Panc1 (cell line): Measurements from ENCODE around the gene ITGAD. TPM values are rescaled to one million over a fixed set of nuclear protein-coding genes. Genes with fewer than 3 reads are reported as not detected.
"Not testable (repeated sequence)": the region's sequence is repeated elsewhere in the genome, so short reads cannot be mapped to it uniquely, and the experiment has no call there.

Source experiments
- ATAC-seq: fragments of 200-7000 bp; cut with Tn5 transposase; 2 replicates; pipeline ENCODE4 v1.9.1; 2020; ENCODE audit warnings: mild to moderate bottlenecking, moderate library complexity
- BruUV-seq: library from RNA; stranded (reverse); fragments of 400-500 nt; replicated peaks from 2 replicates; lab custom pipeline; 2021; lab: Mats Ljungman, UMichigan
- CTCF ChIA-PET: fragments of 300-600 bp; sonication (Branson Sonifier 250); formaldehyde crosslinking; loops from one replicate; lab custom pipeline; 2022; ENCODE audit warnings: antibody characterized with exemption; lab: Charles Lee
- POLR2A ChIA-PET: fragments of 300-600 bp; sonication (Branson Sonifier 250); formaldehyde crosslinking; loops from one replicate; lab custom pipeline; 2022; ENCODE audit warnings: antibody characterized with exemption; lab: Charles Lee
- DNase-seq: peaks from one replicate; pipeline ENCODE4 v3.0.0-alpha.2; 2010; ENCODE audit warnings: low read depth, low spot score
- H3K27ac ChIP-seq: 2 replicates; pipeline ENCODE4 v1.5.1; 2011; ENCODE audit warnings: mild to moderate bottlenecking, low read length, inconsistent platforms
- H3K27me3 ChIP-seq: fragments of 200-500 bp; sonication (Bioruptor generic); 2 replicates; pipeline ENCODE4 v1.6.0; 2014; ENCODE audit warnings: low read length, inconsistent platforms; ENCODE audit not compliant: control insufficient read depth, insufficient read depth
- H3K36me3 ChIP-seq: fragments of 200-500 bp; sonication (Bioruptor generic); 2 replicates; pipeline ENCODE4 v1.5.1; 2014; ENCODE audit warnings: inconsistent platforms, mild to moderate bottlenecking, low read length, moderate library complexity; ENCODE audit not compliant: control insufficient read depth, insufficient read depth
- H3K4me1 ChIP-seq: 2 replicates; pipeline ENCODE4 v1.5.1; 2011; ENCODE audit warnings: inconsistent platforms, mild to moderate bottlenecking, low read length, moderate library complexity; ENCODE audit not compliant: control insufficient read depth, insufficient read depth
- H3K4me3 ChIP-seq, 2 experiments: 2 replicates each; pipeline ENCODE4 v1.5.1; 2011 to 2012; ENCODE audit warnings: low read depth in 2 of 2, low read length in 2 of 2, mild to moderate bottlenecking in 2 of 2, inconsistent platforms in 1 of 2, moderate library complexity in 1 of 2
- H3K9me3 ChIP-seq: fragments of 200-500 bp; sonication (Bioruptor generic); 2 replicates; pipeline ENCODE4 v1.5.1; 2014; ENCODE audit warnings: low read depth, mild to moderate bottlenecking, inconsistent platforms, low read length, moderate library complexity; ENCODE audit not compliant: control insufficient read depth, insufficient read depth
- POLR2AphosphoS5 ChIP-seq: IDR thresholded peaks from 2 replicates; pipeline ENCODE4 v1.6.1; 2012; ENCODE audit warnings: mild to moderate bottlenecking, low read depth, low read length, moderate library complexity
- SIN3A ChIP-seq: IDR thresholded peaks from 2 replicates; pipeline ENCODE4 v1.6.1; 2012; ENCODE audit warnings: low read depth, mild to moderate bottlenecking, low read length, moderate library complexity, borderline replicate concordance; ENCODE audit not compliant: insufficient read depth
- TCF7L2 ChIP-seq: IDR thresholded peaks from 2 replicates; pipeline ENCODE4 v1.6.1; 2011; ENCODE audit warnings: mild to moderate bottlenecking, low read depth, low read length, inconsistent platforms
- in situ Hi-C: cut with HindIII; loops from 2 replicates; pipeline ENCODE4 v1.10.0; 2016; ENCODE audit warnings: low sequenced_read_pairs, low pct_unique_long_range_greater_than_20kb
- intact Hi-C: fragments of 100-400 bp; cut with micrococcal nuclease; formaldehyde crosslinking; loops from one replicate; pipeline ENCODE4 v1.10.0; 2022; ENCODE audit not compliant: unreplicated experiment
- total RNA-seq: library from RNA; stranded (reverse); gene quantifications from one replicate; pipeline ENCODE4 v1.2.1, GENCODE V29; 2021; ENCODE audit not compliant: unreplicated experiment
- TF ChIP-seq, protein P1 (sequence below): fragments of 450-650 bp; IDR thresholded peaks from 2 replicates; pipeline ENCODE4 v1.5.1; 2017; ENCODE audit warnings: mild to moderate bottlenecking
- TF ChIP-seq, protein P2 (sequence below), 2 experiments: IDR thresholded peaks; 2 replicates each; pipeline ENCODE4 v1.6.1; 2011 to 2012; ENCODE audit warnings: low read depth in 2 of 2, control low read depth in 1 of 2, low read length in 1 of 2, mild to moderate bottlenecking in 1 of 2, moderate library complexity in 1 of 2; ENCODE audit not compliant: insufficient read depth in 1 of 2

The ITGAD gene
- total RNA-seq, 1 experiment from 2014 or later: not detected

DNA sequence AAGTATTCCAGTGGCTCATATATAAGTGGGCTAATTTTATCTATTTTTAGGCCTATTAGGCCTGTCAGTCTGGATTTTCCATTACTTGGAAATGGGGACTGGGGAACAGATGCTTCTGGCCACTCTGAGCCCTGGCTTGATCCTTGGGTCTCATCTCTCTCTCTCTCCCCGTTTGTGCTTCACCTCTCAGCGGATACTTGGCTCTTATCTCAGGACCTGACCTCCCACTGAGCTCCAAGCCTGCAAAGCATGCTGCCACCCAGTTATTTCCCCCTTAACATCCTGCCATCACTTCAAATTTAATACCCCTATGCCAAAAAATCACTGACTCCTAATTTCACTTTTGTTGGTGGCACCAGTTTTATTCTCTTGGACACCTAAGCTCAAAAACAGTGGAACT, 45.3 kb downstream of the ITGAD start:
- no peaks in the 10 kb centered on the region for H3K9me3 ChIP-seq
- no TSS peak for BruUV-seq
- TF ChIP-seq POLR2AphosphoS5 (no peak), TCF7L2 (no peak), SIN3A (no peak)
- TF ChIP-seq, protein P1, sequence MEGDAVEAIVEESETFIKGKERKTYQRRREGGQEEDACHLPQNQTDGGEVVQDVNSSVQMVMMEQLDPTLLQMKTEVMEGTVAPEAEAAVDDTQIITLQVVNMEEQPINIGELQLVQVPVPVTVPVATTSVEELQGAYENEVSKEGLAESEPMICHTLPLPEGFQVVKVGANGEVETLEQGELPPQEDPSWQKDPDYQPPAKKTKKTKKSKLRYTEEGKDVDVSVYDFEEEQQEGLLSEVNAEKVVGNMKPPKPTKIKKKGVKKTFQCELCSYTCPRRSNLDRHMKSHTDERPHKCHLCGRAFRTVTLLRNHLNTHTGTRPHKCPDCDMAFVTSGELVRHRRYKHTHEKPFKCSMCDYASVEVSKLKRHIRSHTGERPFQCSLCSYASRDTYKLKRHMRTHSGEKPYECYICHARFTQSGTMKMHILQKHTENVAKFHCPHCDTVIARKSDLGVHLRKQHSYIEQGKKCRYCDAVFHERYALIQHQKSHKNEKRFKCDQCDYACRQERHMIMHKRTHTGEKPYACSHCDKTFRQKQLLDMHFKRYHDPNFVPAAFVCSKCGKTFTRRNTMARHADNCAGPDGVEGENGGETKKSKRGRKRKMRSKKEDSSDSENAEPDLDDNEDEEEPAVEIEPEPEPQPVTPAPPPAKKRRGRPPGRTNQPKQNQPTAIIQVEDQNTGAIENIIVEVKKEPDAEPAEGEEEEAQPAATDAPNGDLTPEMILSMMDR: no peak
- TF ChIP-seq, protein P2, sequence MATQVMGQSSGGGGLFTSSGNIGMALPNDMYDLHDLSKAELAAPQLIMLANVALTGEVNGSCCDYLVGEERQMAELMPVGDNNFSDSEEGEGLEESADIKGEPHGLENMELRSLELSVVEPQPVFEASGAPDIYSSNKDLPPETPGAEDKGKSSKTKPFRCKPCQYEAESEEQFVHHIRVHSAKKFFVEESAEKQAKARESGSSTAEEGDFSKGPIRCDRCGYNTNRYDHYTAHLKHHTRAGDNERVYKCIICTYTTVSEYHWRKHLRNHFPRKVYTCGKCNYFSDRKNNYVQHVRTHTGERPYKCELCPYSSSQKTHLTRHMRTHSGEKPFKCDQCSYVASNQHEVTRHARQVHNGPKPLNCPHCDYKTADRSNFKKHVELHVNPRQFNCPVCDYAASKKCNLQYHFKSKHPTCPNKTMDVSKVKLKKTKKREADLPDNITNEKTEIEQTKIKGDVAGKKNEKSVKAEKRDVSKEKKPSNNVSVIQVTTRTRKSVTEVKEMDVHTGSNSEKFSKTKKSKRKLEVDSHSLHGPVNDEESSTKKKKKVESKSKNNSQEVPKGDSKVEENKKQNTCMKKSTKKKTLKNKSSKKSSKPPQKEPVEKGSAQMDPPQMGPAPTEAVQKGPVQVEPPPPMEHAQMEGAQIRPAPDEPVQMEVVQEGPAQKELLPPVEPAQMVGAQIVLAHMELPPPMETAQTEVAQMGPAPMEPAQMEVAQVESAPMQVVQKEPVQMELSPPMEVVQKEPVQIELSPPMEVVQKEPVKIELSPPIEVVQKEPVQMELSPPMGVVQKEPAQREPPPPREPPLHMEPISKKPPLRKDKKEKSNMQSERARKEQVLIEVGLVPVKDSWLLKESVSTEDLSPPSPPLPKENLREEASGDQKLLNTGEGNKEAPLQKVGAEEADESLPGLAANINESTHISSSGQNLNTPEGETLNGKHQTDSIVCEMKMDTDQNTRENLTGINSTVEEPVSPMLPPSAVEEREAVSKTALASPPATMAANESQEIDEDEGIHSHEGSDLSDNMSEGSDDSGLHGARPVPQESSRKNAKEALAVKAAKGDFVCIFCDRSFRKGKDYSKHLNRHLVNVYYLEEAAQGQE (IDR thresholded peaks at IDR 0.05; ENCODE audit: insufficient read depth in 1 of 2, low read depth in 2 of 2, low read length in 1 of 2): no peak
- H3K36me3 ChIP-seq: no peaks in the 10 kb centered on the region
- H3K27me3 ChIP-seq: no peaks in the 10 kb centered on the region
- no peak overlapping the region for H3K27ac ChIP-seq
- intact Hi-C loops (no loop called here), in situ Hi-C loops (no loop called here)
- DNase-seq (no peak), ATAC-seq (no peak)
- no peaks in the 10 kb centered on the region for H3K4me1 ChIP-seq
- ChIA-PET CTCF (no interaction called here), POLR2A (no interaction called here)
- H3K4me3 ChIP-seq: no peak overlapping the region

DNA sequence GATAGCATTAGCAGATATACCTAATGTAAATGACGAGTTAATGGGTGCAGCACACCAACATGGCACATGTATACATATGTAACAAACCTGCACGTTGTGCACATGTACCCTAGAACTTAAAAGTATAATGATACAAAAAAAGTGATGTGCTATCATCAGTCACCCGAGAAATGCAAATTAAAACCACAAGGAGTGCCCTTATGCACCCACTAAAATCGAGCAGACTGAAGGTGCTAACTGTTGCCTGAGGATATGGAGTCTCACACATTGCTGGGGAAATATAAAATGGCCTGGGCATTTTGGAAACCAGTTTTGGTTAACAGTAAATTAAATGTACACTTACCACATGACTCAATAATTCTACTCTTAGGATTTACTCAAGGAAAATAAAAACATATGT, 45.9 kb downstream of the ITGAD start:
- in situ Hi-C loops, H3K36me3 ChIP-seq, BruUV-seq, POLR2A ChIA-PET, H3K27me3 ChIP-seq, CTCF ChIA-PET, H3K4me1 ChIP-seq, H3K4me3 ChIP-seq, H3K9me3 ChIP-seq, DNase-seq, intact Hi-C loops, H3K27ac ChIP-seq, ATAC-seq: not testable (repeated sequence)

DNA sequence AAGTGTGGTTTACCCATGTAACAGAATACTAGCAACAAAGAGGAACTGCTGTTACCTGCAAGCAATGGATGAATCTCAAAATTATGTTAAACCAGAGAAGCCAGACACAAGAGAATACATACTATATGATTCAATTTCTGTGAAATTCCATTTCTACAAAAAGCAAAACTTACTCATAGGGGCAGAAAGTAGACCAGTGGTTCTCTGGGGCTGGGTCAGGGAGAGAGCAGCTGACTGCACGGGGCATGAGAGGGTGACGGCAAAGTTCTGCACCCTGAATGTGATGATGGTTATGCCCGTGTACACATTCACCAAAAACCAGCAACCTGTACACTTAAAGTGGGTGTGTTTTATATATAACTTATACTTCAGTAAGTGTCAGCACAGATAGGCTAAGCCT, 46.4 kb downstream of the ITGAD start:
- intact Hi-C loops (no loop called here), in situ Hi-C loops (no loop called here)
- no peaks in the 10 kb centered on the region for H3K9me3 ChIP-seq
- no peak for ATAC-seq
- no peaks in the 10 kb centered on the region for H3K4me1 ChIP-seq
- H3K4me3 ChIP-seq: no peak overlapping the region
- H3K36me3 ChIP-seq: no peaks in the 10 kb centered on the region
- no peak for DNase-seq
- POLR2A ChIA-PET: no interaction called here
- CTCF ChIA-PET: no interaction called here
- no peaks in the 10 kb centered on the region for H3K27me3 ChIP-seq
- TF ChIP-seq TCF7L2 (no peak), POLR2AphosphoS5 (no peak), SIN3A (no peak)
- TF ChIP-seq, protein P1: no peak
- TF ChIP-seq, protein P2 (IDR thresholded peaks at IDR 0.05; ENCODE audit: insufficient read depth in 1 of 2, low read depth in 2 of 2, low read length in 1 of 2): no peak
- no TSS peak for BruUV-seq
- H3K27ac ChIP-seq: no peak overlapping the region
